Endodermal cell (in vitro differentiated cells): ENCODE data around the gene CDK5RAP2. TPM values are rescaled to one million over a fixed set of nuclear protein-coding genes. Genes with fewer than 3 reads are reported as not detected.
A peak's percentile ranks its signal among the peaks of the same experiment; 100 is the strongest.
"Not testable (repeated sequence)": the region's sequence is repeated elsewhere in the genome, so short reads cannot be mapped to it uniquely, and the experiment has no call there.

Experiments used
- DNase-seq: peaks from one replicate; pipeline ENCODE4 v3.0.0-alpha.2; 2017
- H3K27ac ChIP-seq: 2 replicates; pipeline ENCODE4 v1.5.1; 2013; ENCODE audit warnings: mild to moderate bottlenecking, low read depth, low read length, moderate library complexity
- H3K27me3 ChIP-seq: 2 replicates; pipeline ENCODE4 v1.6.1; 2013; ENCODE audit warnings: mild to moderate bottlenecking, low read length, moderate library complexity; ENCODE audit not compliant: insufficient read depth, control insufficient read depth, poor library complexity, severe bottlenecking
- H3K36me3 ChIP-seq: 2 replicates; pipeline ENCODE4 v1.7.0; 2013; ENCODE audit warnings: mild to moderate bottlenecking, low read length, moderate library complexity; ENCODE audit not compliant: control insufficient read depth, insufficient read depth
- H3K4me1 ChIP-seq: one replicate; pipeline ENCODE4 v1.7.0; 2013; ENCODE audit warnings: low read length; ENCODE audit not compliant: control insufficient read depth, insufficient read depth
- H3K4me3 ChIP-seq: 2 replicates; pipeline ENCODE4 v1.5.1; 2013; ENCODE audit warnings: mild to moderate bottlenecking, low read length, moderate library complexity
- H3K9ac ChIP-seq: 2 replicates; pipeline ENCODE4 v1.6.1; 2013; ENCODE audit warnings: mild to moderate bottlenecking, low read length, moderate library complexity; ENCODE audit not compliant: poor library complexity, severe bottlenecking; ENCODE audit errors: extremely low read depth
- H3K9me3 ChIP-seq: 2 replicates; pipeline ENCODE4 v1.6.1; 2013; ENCODE audit warnings: mild to moderate bottlenecking, low read length, moderate library complexity; ENCODE audit not compliant: control insufficient read depth
- H3K27ac Mint-ChIP-seq: 2 replicates; pipeline ENCODE4 v1.8.0; 2020; ENCODE audit warnings: mixed read lengths
- H3K27me3 Mint-ChIP-seq: 2 replicates; pipeline ENCODE4 v1.8.0; 2021; ENCODE audit warnings: mild to moderate bottlenecking, mixed read lengths; ENCODE audit not compliant: insufficient read depth
- H3K36me3 Mint-ChIP-seq: 2 replicates; pipeline ENCODE4 v1.8.0; 2020; ENCODE audit warnings: low read depth, mixed read lengths
- H3K4me1 Mint-ChIP-seq: 2 replicates; pipeline ENCODE4 v1.8.0; 2020; ENCODE audit warnings: mixed read lengths
- H3K4me3 Mint-ChIP-seq: 2 replicates; pipeline ENCODE4 v1.8.0; 2020; ENCODE audit warnings: mild to moderate bottlenecking, moderate library complexity, mixed read lengths
- H3K9me3 Mint-ChIP-seq: 2 replicates; pipeline ENCODE4 v1.8.0; 2020; ENCODE audit warnings: mild to moderate bottlenecking, mixed read lengths
- CTCF ChIP-seq: fragments of 200-600 bp; sonication (generic); conservative IDR thresholded peaks from 2 replicates; pipeline ENCODE4 v1.5.0; 2021; ENCODE audit warnings: antibody characterized with exemption, mild to moderate bottlenecking
- WGBS, 2 experiments: methylation state at CpG; one replicate each; pipeline versions ENCODE4 v1.1.5 to v1.1.7; 2013; ENCODE audit warnings: missing lambda C conversion rate in 2 of 2, mixed read lengths in 1 of 2; ENCODE audit not compliant: insufficient coverage in 1 of 2, insufficient read length in 1 of 2; 5-methylcytosine and 5-hydroxymethylcytosine counted together
- total RNA-seq, 2 donors: library from RNA; stranded (reverse); fragmentation: NEBNext Ultra II Directional in 1 of 2; extraction: Animal tissue kit (Norgen Biotek cat#: 25700) in 1 of 2; gene quantifications; 2 replicates in 1 of 2; 3 replicates in 1 of 2; pipeline ENCODE4 v1.2.1, GENCODE V29; 2021

Gene CDK5RAP2
- total RNA-seq, 2 donors from 2014 or later, result 68.2 to 92.0 TPM

GRCh38 chr9:120507936-120508510 lies 71.9 kb downstream of the CDK5RAP2 start:
- Histone ChIP-seq H3K4me1 (no peaks in the 10 kb centered on the region), H3K9ac (no peak overlapping the region), H3K4me3 (no peak overlapping the region), H3K9me3 (peaks cover 27% of the 10 kb centered on the region), H3K27ac (no peak overlapping the region), H3K27me3 (no peaks in the 10 kb centered on the region), H3K36me3 (peaks cover 80% of the 10 kb centered on the region)
- Mint-ChIP-seq H3K4me1 (no peaks in the 10 kb centered on the region), H3K27ac (no peak overlapping the region), H3K9me3 (peaks cover 12% of the 10 kb centered on the region), H3K36me3 (peaks cover 65% of the 10 kb centered on the region), H3K4me3 (no peak overlapping the region), H3K27me3 (no peaks in the 10 kb centered on the region)
- no peak for DNase-seq
- TF ChIP-seq CTCF, result no peak
- WGBS, 2 experiments, result 83 to 90% methylated on average over 1 to 3 of the region's 3 CpGs

- H3K9ac ChIP-seq, result no peak overlapping the region
- no peaks in the 10 kb centered on the region for H3K27me3 ChIP-seq
- no peak overlapping the region for H3K27ac ChIP-seq
- peaks cover 72% of the 10 kb centered on the region for H3K36me3 ChIP-seq
- Mint-ChIP-seq H3K9me3 (peaks cover 12% of the 10 kb centered on the region), H3K36me3 (peaks cover 65% of the 10 kb centered on the region), H3K27me3 (no peaks in the 10 kb centered on the region), H3K4me3 (no peak overlapping the region), H3K4me1 (peaks cover 12% of the 10 kb centered on the region), H3K27ac (no peak overlapping the region)
- H3K9me3 ChIP-seq, result peaks cover 27% of the 10 kb centered on the region
- peak; percentile 38 for TF ChIP-seq CTCF
- no peaks in the 10 kb centered on the region for H3K4me1 ChIP-seq
- DNase-seq, result no peak
- 96 to 100% methylated on average over 3 to 4 of the region's 4 CpGs for WGBS, 2 experiments
- no peak overlapping the region for H3K4me3 ChIP-seq
Observed at GRCh38 chr9:120505186-120505585, 74.8 kb downstream of the CDK5RAP2 start.

GRCh38 chr9:120500733-120501132 lies 79.2 kb downstream of the CDK5RAP2 start:
- H3K36me3 Mint-ChIP-seq, result peaks cover 60% of the 10 kb centered on the region
- peaks cover 9% of the 10 kb centered on the region for H3K9me3 Mint-ChIP-seq

GRCh38 chr9:120497865-120498264 lies 82.1 kb downstream of the CDK5RAP2 start:
- peaks cover 44% of the 10 kb centered on the region for H3K36me3 ChIP-seq
- 94 to 95% methylated on average over 4 to 5 of the region's 5 CpGs for WGBS, 2 experiments
- H3K27ac ChIP-seq, H3K27ac Mint-ChIP-seq, DNase-seq, H3K27me3 ChIP-seq, H3K4me3 Mint-ChIP-seq, H3K4me1 ChIP-seq, H3K27me3 Mint-ChIP-seq, H3K9ac ChIP-seq, H3K4me3 ChIP-seq: not testable (repeated sequence)
- Mint-ChIP-seq H3K9me3 (peaks cover 14% of the 10 kb centered on the region), H3K36me3 (peaks cover 58% of the 10 kb centered on the region), H3K4me1 (peaks cover 13% of the 10 kb centered on the region)
- H3K9me3 ChIP-seq, result peaks cover 16% of the 10 kb centered on the region

More at GRCh38 chr9:120500733-120501132, 79.2 kb downstream of the CDK5RAP2 start:
- peaks cover 14% of the 10 kb centered on the region for H3K4me1 Mint-ChIP-seq
- no peaks in the 10 kb centered on the region for H3K27me3 Mint-ChIP-seq
- DNase-seq, result no peak
- peak overlapping the region; percentile 75 for H3K27ac Mint-ChIP-seq
- Histone ChIP-seq H3K9ac (no peak overlapping the region), H3K4me1 (no peaks in the 10 kb centered on the region), H3K9me3 (peaks cover 19% of the 10 kb centered on the region), H3K27me3 (no peaks in the 10 kb centered on the region), H3K4me3 (no peak overlapping the region), H3K27ac (no peak overlapping the region), H3K36me3 (peaks cover 58% of the 10 kb centered on the region)
- WGBS, 2 experiments, result 96 to 100% methylated on average over 1 to 5 of the region's 5 CpGs
- H3K4me3 Mint-ChIP-seq, result no peak overlapping the region
- TF ChIP-seq CTCF, result no peak

- Mint-ChIP-seq H3K36me3 (peaks cover 50% of the 10 kb centered on the region), H3K9me3 (peaks cover 14% of the 10 kb centered on the region)
- H3K27ac Mint-ChIP-seq, H3K4me3 Mint-ChIP-seq, H3K27me3 ChIP-seq, H3K27me3 Mint-ChIP-seq, DNase-seq, H3K9ac ChIP-seq, H3K27ac ChIP-seq, H3K4me1 ChIP-seq, H3K4me3 ChIP-seq, H3K4me1 Mint-ChIP-seq: not testable (repeated sequence)
- peaks cover 35% of the 10 kb centered on the region for H3K36me3 ChIP-seq
- no CpG with 5 or more reads among the region's 37 CpGs for WGBS, 2 experiments
- peaks cover 16% of the 10 kb centered on the region for H3K9me3 ChIP-seq
Observed at GRCh38 chr9:120496438-120496837, 83.5 kb downstream of the CDK5RAP2 start.
